ENCODE data around the gene POLR3GL. TPM values are rescaled to one million over a fixed set of nuclear protein-coding genes. Genes with fewer than 3 reads are reported as not detected.

POLR3GL gene
- total and polyA plus RNA-seq, 2 donors (not counting 1 experiment from before 2014, with no cell fraction given), result 23.3 to 23.8 TPM

DNA sequence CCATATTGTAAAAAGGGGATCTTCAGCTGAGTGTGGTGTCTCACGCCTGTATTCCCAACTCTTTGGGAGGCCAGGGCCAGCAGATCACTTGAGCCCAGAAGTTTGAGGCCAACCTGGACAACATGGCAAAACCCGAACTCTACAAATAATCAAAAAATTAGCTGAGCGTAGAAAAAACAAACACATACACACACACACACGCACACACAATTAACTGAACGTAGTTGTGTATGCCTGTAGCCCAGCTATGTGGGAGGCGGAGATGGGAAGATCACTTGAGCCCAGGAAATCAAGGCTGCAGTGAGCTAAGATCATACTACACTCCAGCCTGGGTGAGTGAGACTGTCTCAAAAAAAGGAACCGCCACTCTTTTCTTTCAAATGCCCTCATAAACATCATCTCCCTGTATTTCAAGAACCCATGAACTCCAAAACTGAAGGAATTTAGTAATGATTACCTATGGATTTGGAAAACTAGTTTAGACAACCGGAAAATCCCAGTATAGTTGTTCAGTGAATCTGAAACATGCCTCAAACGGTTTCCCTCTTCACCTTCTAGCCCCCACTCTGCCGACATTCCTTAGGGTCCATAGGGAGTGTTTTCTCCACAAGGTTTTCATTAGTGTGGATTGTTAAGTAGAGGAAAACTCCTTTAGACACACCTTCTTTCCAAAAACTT, 27.4 kb downstream of the POLR3GL start:
- no peak overlapping the region for H3K4me2 ChIP-seq (ENCODE audit: extremely low read depth, insufficient read depth, low read length)
- peak overlapping the region in 2 of 4 experiments; percentile 79 to 98 for H3K4me3 ChIP-seq (replicated peaks in 1 of 4; ENCODE audit: control extremely low read depth in 1 of 4, insufficient read depth in 1 of 4, low read depth in 3 of 4, low read length in 4 of 4)
- H3K36me3 ChIP-seq (ENCODE audit: control insufficient read depth, insufficient read depth, low read length), result peaks cover 4% of the 10 kb centered on the region

DNA sequence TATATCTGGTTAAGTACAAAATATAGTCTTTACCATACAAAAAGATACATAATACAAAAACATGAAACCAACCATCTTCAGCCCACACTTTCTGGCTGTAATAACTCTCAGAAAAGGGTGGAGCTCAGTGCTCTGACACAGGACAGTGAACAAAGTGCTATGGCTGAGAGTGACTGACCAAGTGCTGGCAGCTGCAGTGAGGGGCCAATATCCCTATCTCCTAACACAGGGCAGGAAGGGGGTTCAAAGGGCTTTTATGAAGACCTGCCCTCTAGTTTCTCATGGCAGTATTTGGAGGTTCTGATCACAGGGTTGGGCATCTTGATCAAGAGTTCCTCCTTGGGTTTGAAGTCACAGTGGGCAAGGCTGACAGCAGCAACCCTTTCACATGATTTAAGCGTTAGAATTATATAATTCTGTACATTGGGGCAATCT, 28.0 kb downstream of the POLR3GL start:
- TF ChIP-seq, protein P1, sequence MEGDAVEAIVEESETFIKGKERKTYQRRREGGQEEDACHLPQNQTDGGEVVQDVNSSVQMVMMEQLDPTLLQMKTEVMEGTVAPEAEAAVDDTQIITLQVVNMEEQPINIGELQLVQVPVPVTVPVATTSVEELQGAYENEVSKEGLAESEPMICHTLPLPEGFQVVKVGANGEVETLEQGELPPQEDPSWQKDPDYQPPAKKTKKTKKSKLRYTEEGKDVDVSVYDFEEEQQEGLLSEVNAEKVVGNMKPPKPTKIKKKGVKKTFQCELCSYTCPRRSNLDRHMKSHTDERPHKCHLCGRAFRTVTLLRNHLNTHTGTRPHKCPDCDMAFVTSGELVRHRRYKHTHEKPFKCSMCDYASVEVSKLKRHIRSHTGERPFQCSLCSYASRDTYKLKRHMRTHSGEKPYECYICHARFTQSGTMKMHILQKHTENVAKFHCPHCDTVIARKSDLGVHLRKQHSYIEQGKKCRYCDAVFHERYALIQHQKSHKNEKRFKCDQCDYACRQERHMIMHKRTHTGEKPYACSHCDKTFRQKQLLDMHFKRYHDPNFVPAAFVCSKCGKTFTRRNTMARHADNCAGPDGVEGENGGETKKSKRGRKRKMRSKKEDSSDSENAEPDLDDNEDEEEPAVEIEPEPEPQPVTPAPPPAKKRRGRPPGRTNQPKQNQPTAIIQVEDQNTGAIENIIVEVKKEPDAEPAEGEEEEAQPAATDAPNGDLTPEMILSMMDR (conservative IDR thresholded peaks at IDR 0.05 in 1 of 2, IDR thresholded peaks at IDR 0.05 in 1 of 2; ENCODE audit: low read depth in 1 of 2, low read length in 2 of 2), result no peak
- no peak for TF ChIP-seq EZH2 (IDR thresholded peaks at IDR 0.05; ENCODE audit: low read length, missing control alignments)
- Histone ChIP-seq H4K20me1 (ENCODE audit: control insufficient read depth, extremely low read depth, insufficient read depth, low read length) (no peaks in the 10 kb centered on the region), H3K9me3 (ENCODE audit: control insufficient read depth, insufficient read depth, low read depth, low read length) (no peaks in the 10 kb centered on the region), H3K27me3 (ENCODE audit: control insufficient read depth, insufficient read depth, low read length) (no peaks in the 10 kb centered on the region), H3K27ac (ENCODE audit: insufficient read depth, low read length) (no peak overlapping the region), H3K9ac (ENCODE audit: insufficient read depth, low read length) (no peak overlapping the region), H2AFZ (ENCODE audit: low read length) (no peak overlapping the region), H3K36me3 (ENCODE audit: control insufficient read depth, insufficient read depth, low read length) (peaks cover 4% of the 10 kb centered on the region), H3K4me1 (ENCODE audit: control insufficient read depth, extremely low read depth, insufficient read depth, low read length) (peaks cover 10% of the 10 kb centered on the region), H3K4me2 (ENCODE audit: extremely low read depth, insufficient read depth, low read length) (no peak overlapping the region), H3K4me3 (replicated peaks in 1 of 4; ENCODE audit: control extremely low read depth in 1 of 4, insufficient read depth in 1 of 4, low read depth in 3 of 4, low read length in 4 of 4) (peak overlapping the region in 2 of 4 experiments; percentile 79 to 98), H3K79me2 (ENCODE audit: control insufficient read depth, insufficient read depth, low read length) (peaks cover 17% of the 10 kb centered on the region)
- DNase-seq (ENCODE audit: low read depth in 2 of 2), result no peak

More for the DNA sequence above, 27.4 kb downstream of the POLR3GL start:
- DNase-seq (ENCODE audit: low read depth in 2 of 2), result peak in 1 of 2 donors; percentile 55
- Histone ChIP-seq H2AFZ (ENCODE audit: low read length) (no peak overlapping the region), H4K20me1 (ENCODE audit: control insufficient read depth, extremely low read depth, insufficient read depth, low read length) (no peaks in the 10 kb centered on the region), H3K27ac (ENCODE audit: insufficient read depth, low read length) (no peak overlapping the region), H3K9me3 (ENCODE audit: control insufficient read depth, insufficient read depth, low read depth, low read length) (no peaks in the 10 kb centered on the region), H3K4me1 (ENCODE audit: control insufficient read depth, extremely low read depth, insufficient read depth, low read length) (peaks cover 6% of the 10 kb centered on the region), H3K27me3 (ENCODE audit: control insufficient read depth, insufficient read depth, low read length) (no peaks in the 10 kb centered on the region), H3K9ac (ENCODE audit: insufficient read depth, low read length) (no peak overlapping the region), H3K79me2 (ENCODE audit: control insufficient read depth, insufficient read depth, low read length) (peaks cover 17% of the 10 kb centered on the region)
- TF ChIP-seq, protein P1 (conservative IDR thresholded peaks at IDR 0.05 in 1 of 2, IDR thresholded peaks at IDR 0.05 in 1 of 2; ENCODE audit: low read depth in 1 of 2, low read length in 2 of 2), result no peak
- no peak for TF ChIP-seq EZH2 (IDR thresholded peaks at IDR 0.05; ENCODE audit: low read length, missing control alignments)

DNA sequence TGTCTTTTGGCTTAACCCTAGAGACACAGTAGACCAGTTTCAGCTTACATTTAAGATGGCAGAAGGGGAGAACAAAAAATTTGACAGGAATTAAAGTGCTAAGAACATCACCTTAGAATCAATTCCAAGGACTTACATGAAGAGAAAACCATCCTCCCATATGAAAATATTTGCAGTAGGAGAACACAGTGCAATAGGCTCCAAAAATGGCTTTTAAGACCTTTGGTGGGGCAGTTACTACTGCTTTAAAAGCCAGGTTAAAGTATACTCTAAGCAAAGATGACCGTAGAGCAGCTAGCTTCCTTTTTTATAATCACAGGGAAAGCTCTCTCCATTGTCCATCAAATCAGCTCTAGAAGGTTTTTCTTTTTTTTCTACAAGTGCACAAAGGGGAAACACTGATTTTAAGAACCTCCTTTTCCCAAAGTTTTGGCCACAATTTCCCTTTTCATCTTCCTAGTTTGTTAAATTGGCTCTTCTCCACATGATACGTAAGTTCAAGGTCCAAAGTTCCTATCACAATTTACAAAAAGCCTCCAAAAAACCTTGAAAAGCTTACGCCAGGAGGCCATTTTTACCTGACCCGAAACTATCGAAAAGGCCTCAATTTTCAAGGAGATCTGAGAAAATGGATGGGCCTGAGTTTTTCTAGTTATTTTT, 28.6 kb downstream of the POLR3GL start:
- Histone ChIP-seq H3K4me2 (ENCODE audit: extremely low read depth, insufficient read depth, low read length) (no peak overlapping the region), H3K4me1 (ENCODE audit: control insufficient read depth, extremely low read depth, insufficient read depth, low read length) (peaks cover 10% of the 10 kb centered on the region), H3K79me2 (ENCODE audit: control insufficient read depth, insufficient read depth, low read length) (peaks cover 17% of the 10 kb centered on the region), H4K20me1 (ENCODE audit: control insufficient read depth, extremely low read depth, insufficient read depth, low read length) (no peaks in the 10 kb centered on the region), H3K9ac (ENCODE audit: insufficient read depth, low read length) (no peak overlapping the region), H3K36me3 (ENCODE audit: control insufficient read depth, insufficient read depth, low read length) (peaks cover 4% of the 10 kb centered on the region), H3K27ac (ENCODE audit: insufficient read depth, low read length) (no peak overlapping the region), H3K4me3 (replicated peaks in 1 of 4; ENCODE audit: control extremely low read depth in 1 of 4, insufficient read depth in 1 of 4, low read depth in 3 of 4, low read length in 4 of 4) (peak overlapping the region in 2 of 4 experiments; percentile 79 to 98), H3K27me3 (ENCODE audit: control insufficient read depth, insufficient read depth, low read length) (no peaks in the 10 kb centered on the region), H2AFZ (ENCODE audit: low read length) (no peak overlapping the region), H3K9me3 (ENCODE audit: control insufficient read depth, insufficient read depth, low read depth, low read length) (no peaks in the 10 kb centered on the region)
- no peak for DNase-seq (ENCODE audit: low read depth in 2 of 2)
- TF ChIP-seq, protein P1 (conservative IDR thresholded peaks at IDR 0.05 in 1 of 2, IDR thresholded peaks at IDR 0.05 in 1 of 2; ENCODE audit: low read depth in 1 of 2, low read length in 2 of 2), result no peak
- TF ChIP-seq EZH2 (IDR thresholded peaks at IDR 0.05; ENCODE audit: low read length, missing control alignments), result no peak
